Measurements from ENCODE around the gene CH25H. TPM values are rescaled to one million over a fixed set of nuclear protein-coding genes. Genes with fewer than 3 reads are reported as not detected.

CH25H gene
- polyA plus RNA-seq, 3 donors, result 0.47 to 20.7 (median 12.0) TPM

DNA sequence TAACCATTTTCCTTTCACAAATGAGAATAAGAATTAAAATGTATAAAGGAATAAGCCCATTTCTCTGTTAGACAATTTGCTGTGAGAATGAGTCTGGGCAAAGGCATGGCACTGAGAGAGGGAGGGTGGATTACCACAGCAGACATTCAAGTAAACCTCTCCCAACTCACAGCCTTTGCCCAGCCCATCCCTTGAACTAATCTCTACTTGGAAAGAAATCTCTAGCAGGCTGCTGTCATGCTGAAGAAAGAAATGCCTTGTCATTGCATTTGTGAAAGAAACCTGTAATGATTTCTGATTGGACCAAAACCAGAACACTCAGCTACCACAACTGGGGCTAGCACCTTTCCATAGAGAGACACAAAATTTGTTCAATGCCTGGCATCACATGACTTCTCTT, 39.2 kb downstream of the CH25H start:
- H3K27ac ChIP-seq (ENCODE audit: low read depth, low read length), result no peak overlapping the region

- WGBS, 3 donors, result 84 to 94% (median 88%) methylated on average over 4 of the region's 4 CpGs
- no peak overlapping the region for H3K27ac ChIP-seq (ENCODE audit: low read depth, low read length)
Measured at GRCh38 chr10:89165923-89166322, 41.2 kb downstream of the CH25H start.

DNA sequence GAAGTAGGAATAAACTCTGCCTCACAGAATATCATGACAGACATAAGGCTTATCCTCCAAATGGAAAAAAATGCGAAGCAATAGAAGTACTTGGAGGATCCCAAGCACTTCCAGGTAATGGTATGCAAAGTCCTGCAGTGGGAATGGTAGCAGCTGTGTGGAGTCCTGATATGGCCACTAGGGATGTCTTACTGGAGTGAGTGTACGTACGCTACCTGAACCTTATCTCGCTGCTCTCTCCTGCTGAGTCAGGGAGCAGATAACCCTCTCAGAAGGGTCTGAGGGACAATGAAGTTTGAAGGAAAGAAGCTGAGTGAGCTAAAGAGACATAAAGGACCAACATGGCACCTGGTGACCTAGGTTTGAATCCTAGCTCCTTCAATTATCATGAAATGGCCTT, 42.2 kb downstream of the CH25H start:
- 50 to 98% (median 85%) methylated on average over 4 of the region's 4 CpGs for WGBS, 3 donors
- no peak overlapping the region for H3K27ac ChIP-seq (ENCODE audit: low read depth, low read length)

DNA sequence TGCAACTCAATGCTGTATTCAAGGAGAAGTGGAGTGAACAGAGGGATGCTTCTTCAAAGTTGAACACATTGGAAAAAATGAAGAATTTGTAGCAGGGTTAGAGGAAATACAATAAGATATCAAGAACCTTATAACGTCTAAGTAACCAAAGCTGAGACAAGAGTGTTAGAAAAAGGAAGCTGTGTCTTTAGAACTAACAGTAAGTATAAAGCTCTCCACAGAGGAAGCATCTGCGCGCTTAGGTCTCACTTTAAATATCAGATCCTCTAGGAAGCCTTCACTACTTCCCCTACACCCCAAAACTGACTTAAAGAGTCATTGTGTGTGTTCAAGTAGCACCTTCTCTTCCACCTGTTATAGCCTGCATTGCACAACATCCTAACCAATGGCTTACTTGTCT, 43.0 kb downstream of the CH25H start:
- no peak overlapping the region for H3K27ac ChIP-seq (ENCODE audit: low read depth, low read length)
- 51 to 90% (median 63%) methylated on average over 3 of the region's 3 CpGs for WGBS, 3 donors

- H3K27ac ChIP-seq (ENCODE audit: low read depth, low read length), result no peak overlapping the region
- 36 to 77% (median 44%) methylated on average over 6 of the region's 6 CpGs for WGBS, 3 donors
Measured at GRCh38 chr10:89163265-89163995, 43.7 kb downstream of the CH25H start.

DNA sequence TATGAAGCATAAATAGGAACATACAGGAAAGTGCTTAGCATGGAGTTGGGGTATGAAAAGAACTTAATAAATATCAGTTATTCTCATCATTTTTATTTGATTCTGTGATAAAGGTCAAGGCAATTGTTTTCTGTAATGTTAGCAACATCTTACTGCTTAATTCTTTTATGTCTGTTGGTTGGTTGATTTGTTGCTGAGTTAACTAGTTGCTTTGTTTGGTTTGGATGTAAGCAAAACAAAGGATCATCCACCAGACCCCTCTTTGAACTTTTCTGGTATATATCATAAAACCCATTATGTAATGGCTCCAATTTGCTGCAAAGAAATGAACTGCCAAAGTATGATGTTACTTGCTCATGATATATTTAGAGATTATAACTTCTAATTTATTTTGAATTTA, 44.5 kb downstream of the CH25H start:
- no peak overlapping the region for H3K27ac ChIP-seq (ENCODE audit: low read depth, low read length)

DNA sequence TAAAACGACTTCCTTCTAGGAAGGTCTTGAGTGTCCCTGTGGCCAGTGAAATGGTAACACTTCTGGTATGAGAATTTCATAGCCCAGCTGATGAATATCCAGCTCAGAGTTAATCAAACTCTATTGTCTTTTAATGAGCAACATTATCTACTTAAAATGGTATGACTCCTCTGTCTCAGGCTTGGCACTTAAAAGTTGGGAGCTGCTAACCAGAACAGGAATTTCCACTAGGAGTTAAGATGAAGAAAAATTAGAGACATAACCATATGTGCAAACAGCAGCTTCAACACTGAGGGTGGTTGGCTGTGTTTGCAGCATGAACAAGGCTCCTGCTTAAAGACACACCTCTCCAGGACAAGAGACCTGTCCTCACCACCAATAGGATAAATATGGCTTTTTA, 46.8 kb downstream of the CH25H start:
- WGBS, 3 donors, result 86 to 94% (median 87%) methylated on average over 1 of the region's 1 CpG
- H3K27ac ChIP-seq (ENCODE audit: low read depth, low read length), result no peak overlapping the region

DNA sequence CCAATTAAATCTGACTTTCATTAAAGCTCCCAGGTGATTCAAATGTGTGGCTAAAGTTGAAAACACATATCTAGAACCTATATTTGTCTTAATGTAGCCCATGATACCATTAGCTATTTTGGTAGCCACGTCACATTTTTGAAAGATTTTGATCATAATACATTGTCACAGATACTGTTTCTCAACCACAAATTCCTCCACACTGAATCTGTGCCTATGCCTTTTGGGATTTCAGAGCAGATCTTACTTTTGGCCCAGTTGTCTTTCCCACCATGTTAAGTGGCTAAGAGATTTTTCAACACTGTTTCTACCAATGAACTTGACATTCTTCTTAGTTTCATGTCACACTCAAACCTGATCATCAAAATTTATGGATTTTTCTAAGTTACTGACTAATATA, 47.4 kb downstream of the CH25H start:
- 78 to 100% (median 88%) methylated on average over 1 of the region's 1 CpG for WGBS, 3 donors
- H3K27ac ChIP-seq (ENCODE audit: low read depth, low read length), result no peak overlapping the region

DNA sequence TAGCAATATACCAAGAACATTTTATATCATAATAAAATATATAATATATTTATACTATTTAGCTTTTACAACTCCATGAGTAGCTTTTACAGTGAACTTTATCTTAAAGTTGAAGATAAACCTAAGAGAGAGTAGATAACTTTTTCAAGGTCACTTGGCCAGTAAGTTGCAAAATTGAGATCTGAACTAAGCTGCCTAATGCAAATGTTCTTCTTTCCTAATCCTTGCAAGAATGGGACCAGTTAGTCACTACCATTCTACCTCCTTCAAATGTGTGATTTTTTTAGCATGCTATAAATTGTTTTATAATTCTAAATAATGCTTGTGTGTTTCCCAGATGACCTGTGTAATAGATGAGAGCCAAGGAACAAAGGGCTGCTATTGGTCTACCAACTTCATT, 47.8 kb downstream of the CH25H start:
- H3K27ac ChIP-seq (ENCODE audit: low read depth, low read length), result no peak overlapping the region

DNA sequence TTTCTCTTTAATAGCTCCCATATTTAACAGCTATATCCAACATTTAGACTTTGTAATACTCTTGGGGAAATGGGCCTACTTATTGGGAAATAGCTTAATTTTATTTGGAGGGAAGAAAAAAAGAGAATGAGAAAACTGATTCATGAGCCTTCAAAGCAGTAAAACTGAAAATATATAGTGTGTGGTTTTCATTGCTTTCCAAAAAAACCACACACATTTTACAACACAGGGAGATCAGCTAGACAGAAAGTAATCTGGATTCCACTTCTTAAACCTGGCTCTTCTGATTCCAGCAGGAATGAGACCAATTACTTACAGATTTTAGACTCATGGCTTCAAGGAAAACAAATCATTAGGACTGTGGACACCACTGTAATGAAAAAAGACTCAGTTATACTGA, 48.7 kb downstream of the CH25H start:
- H3K27ac ChIP-seq (ENCODE audit: low read depth, low read length), result no peak overlapping the region

- WGBS, 3 donors, result 70 to 79% (median 74%) methylated on average over 5 of the region's 5 CpGs
Measured at GRCh38 chr10:89156161-89156835, 50.8 kb downstream of the CH25H start.

More at GRCh38 chr10:89156161-89156835, 50.8 kb downstream of the CH25H start:
- H3K27ac ChIP-seq (ENCODE audit: low read depth, low read length), result no peak overlapping the region

Other genes starting within 250 kb of the CH25H start
- 10 to 100 TPM in 2 of 3 donors, 1 to 10 TPM in 1; 2.2 to 20.1 (median 14.0) TPM for gene FAS, start 216.5 kb downstream of the CH25H start, polyA plus RNA-seq
- gene LIPA, start 44.5 kb upstream of the CH25H start, polyA plus RNA-seq, result 10 to 100 TPM; 19.2 to 45.2 (median 34.5) TPM
- gene IFIT2, start 94.7 kb upstream of the CH25H start, polyA plus RNA-seq, result 1 to 10 TPM; 2.1 to 5.3 (median 2.5) TPM
- 10 to 100 TPM in 1 of 3 donors, 1 to 10 TPM in 2; 5.2 to 18.0 (median 9.5) TPM for gene IFIT3, start 120.7 kb upstream of the CH25H start, polyA plus RNA-seq
- gene IFIT1B, start 170.7 kb upstream of the CH25H start, polyA plus RNA-seq, result not detected
- 10 to 100 TPM in 1 of 3 donors, 1 to 10 TPM in 2; 4.4 to 30.5 (median 5.4) TPM for gene IFIT1, start 185.3 kb upstream of the CH25H start, polyA plus RNA-seq
- 1 to 10 TPM; 3.6 to 9.3 (median 6.1) TPM for gene IFIT5, start 207.3 kb upstream of the CH25H start, polyA plus RNA-seq

Measured in adipose tissue (tissue), 3 donors.